Measurements from ENCODE around the gene FAM72B. TPM values are rescaled to one million over a fixed set of nuclear protein-coding genes. Genes with fewer than 3 reads are reported as not detected.
"Not testable (repeated sequence)": the region's sequence is repeated elsewhere in the genome, so short reads cannot be mapped to it uniquely, and the experiment has no call there.

FAM72B gene
- total RNA-seq, 3 donors from 2014 or later, result 2.5 to 6.9 (median 3.4) TPM

DNA sequence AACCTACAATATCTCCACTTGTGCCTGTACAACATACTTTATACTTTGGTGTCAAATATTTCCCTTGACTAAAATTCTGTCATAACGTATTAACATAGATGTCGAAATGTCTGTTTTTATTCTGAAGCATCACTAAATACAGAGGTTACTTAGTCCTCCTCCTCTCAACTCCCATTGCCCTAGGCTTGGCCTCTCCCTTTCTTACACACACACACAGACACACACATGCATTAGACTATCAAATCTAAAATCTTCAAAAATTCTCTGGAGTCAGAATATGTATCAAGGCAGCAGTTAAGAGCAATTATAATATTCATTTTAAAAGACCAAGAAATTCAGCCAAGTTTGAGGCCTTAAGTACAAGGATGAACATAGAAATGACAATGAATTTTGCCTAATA is 7.5 kb downstream of the FAM72B start:
- DNase-seq; H3K4me3 Mint-ChIP-seq; H3K36me3 Mint-ChIP-seq (ENCODE audit: insufficient read depth); H3K9me3 Mint-ChIP-seq; ATAC-seq; H3K4me1 Mint-ChIP-seq (ENCODE audit: low read depth); H3K27me3 Mint-ChIP-seq (ENCODE audit: low read depth): not testable (repeated sequence)

DNA sequence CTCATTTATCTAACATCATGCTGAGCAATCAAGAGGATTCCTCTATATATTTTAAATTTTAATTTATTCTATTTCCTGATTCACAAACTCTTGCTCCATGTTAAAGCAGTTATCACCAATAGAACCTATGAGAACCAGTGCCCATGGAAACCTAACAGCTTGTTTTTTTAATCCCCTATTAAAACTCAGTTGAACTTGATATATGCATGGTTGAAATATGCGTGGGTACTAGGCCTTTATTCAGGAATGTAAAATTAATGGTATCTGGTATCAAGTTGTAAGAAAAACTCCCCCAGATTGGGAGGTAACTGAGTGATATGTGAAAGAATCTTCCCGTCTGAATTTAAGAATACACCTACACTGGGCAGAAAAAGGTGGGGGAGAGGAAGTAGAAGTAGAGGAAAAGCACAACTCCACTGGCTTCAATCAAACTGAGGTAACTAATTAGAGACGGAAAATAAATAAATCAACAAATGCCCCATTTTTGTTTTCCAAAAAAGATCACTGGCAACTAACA is 15.9 kb downstream of the FAM72B start:
- H3K4me3 Mint-ChIP-seq; DNase-seq; H3K4me1 Mint-ChIP-seq (ENCODE audit: low read depth); H3K36me3 Mint-ChIP-seq (ENCODE audit: insufficient read depth); H3K9me3 Mint-ChIP-seq; ATAC-seq; H3K27me3 Mint-ChIP-seq (ENCODE audit: low read depth): not testable (repeated sequence)

DNA sequence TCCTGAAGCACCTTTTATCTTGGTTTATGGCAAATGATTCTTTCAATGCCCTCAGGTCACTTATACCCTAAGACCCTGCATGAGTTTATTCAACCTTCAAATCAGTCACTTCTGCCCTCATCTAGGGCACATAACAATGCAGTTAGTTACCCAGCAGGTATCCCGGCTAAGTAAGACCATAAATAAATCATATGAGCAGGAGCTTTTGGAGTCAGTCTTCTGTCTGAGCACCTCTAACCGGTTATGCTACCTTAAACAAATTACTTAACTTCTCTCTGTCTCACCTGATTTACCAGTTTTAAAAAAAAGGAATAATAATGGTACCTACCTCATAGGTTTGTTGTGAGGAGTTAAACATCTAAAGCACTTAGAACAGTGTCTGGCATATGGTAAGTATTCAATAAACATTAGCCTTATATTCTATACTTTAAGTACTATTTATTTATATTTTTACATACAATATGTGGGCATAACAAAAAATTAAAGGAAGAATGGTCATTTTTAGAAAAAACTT is 16.9 kb downstream of the FAM72B start:
- not testable (repeated sequence) for H3K27me3 Mint-ChIP-seq (ENCODE audit: low read depth); DNase-seq; ATAC-seq; H3K9me3 Mint-ChIP-seq; H3K4me3 Mint-ChIP-seq; H3K36me3 Mint-ChIP-seq (ENCODE audit: insufficient read depth); H3K4me1 Mint-ChIP-seq (ENCODE audit: low read depth)

DNA sequence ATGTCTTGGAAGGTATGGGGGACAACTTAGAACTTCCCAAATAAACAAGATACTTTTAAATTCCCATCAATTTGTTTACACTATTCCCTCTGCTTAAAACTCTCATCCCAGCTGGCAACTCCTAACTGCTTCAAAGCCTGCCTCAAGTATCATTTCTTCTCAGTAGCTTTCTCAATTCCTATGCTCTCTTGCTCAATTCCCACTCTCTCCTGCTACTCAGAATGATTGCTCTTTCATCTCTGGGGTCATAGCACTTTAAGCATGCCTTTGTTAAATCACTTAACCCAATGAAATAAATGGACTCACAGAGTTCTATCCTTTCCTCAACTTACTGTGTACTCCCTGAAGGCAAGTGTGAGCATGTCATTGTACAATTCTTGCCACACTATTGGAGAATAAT is 18.8 kb downstream of the FAM72B start:
- H3K4me1 Mint-ChIP-seq (ENCODE audit: low read depth); DNase-seq; H3K36me3 Mint-ChIP-seq (ENCODE audit: insufficient read depth); H3K4me3 Mint-ChIP-seq; ATAC-seq; H3K27me3 Mint-ChIP-seq (ENCODE audit: low read depth); H3K9me3 Mint-ChIP-seq: not testable (repeated sequence)

DNA sequence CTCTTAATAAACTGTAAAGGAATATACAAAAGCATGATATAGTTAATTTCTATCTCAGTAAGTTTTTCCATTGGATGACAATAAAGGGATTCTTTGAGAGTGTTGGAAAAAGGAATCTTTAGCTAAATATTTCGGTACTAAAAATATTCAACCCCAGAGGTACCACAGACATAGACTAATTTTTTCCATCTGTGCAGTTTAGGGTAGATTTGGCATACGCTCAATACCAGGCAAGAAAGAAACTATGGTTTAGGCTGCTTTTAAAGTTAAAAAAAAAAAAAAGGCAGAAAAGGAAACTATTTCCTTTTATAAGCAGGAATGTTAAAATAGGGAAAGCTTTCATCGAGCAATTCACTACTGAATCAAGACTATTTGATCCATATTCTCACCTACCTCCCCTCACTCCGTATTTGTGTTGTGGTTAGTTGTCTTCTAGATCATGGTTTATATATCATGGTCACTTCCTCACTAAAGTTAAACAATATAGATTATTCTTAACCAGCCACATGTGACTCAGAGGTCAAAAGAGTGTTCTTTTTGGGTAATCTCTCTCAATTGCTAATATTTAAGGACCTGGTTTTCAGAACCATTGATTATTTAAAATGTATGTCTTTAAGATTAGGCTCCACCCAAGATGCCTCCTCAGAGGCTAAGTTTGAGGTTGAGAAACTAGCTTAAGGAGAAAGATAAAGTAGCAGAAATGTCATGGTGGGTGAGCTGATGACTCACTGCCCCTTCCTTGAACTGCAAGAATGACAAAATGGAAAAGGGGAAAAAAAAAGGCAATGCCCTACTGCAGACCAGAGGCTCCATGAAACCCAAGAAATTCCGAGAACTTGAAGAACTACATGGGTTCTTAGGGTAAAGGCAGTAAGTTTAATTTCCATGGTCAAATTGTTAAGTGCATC is 20.0 kb downstream of the FAM72B start:
- peak in 1 of 2 donors; percentile 51 for ATAC-seq
- not testable (repeated sequence) for H3K36me3 Mint-ChIP-seq (ENCODE audit: insufficient read depth); H3K9me3 Mint-ChIP-seq; DNase-seq; H3K27me3 Mint-ChIP-seq (ENCODE audit: low read depth); H3K4me1 Mint-ChIP-seq (ENCODE audit: low read depth); H3K4me3 Mint-ChIP-seq

DNA sequence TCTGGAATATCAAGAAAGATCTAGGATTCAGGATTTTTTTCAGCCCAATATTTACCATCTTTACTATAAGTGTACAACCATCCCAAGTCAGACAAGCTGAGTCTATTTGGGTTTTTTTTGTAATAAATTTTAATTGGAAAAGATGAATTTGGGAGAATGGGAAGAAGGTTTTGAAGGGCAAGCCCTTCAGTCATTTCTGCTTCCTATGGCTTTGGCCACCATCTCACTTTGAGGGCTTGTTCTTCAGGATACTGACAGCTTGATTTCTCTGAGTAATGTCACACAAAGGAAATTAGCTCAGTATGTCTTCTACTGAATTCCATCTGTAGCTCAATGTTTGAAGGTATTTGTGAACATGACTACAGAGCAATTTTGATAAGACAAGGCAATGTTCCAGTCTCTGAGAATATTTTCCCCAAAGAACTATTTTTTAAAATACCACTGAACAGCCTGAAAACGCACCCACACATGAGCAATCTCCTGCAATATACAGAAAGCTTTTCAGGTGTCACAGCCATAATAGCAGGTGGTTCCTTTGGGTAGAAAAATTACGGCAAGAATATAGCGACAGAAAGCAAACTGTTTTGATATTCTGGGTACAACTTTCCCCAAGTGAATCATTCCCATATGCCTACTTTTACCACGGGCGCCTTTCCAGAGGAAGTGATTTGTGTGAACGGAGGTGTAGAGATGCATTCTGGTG is 22.8 kb downstream of the FAM72B start:
- not testable (repeated sequence) for H3K36me3 Mint-ChIP-seq (ENCODE audit: insufficient read depth); H3K9me3 Mint-ChIP-seq; H3K27me3 Mint-ChIP-seq (ENCODE audit: low read depth); H3K4me1 Mint-ChIP-seq (ENCODE audit: low read depth); H3K4me3 Mint-ChIP-seq; DNase-seq; ATAC-seq

DNA sequence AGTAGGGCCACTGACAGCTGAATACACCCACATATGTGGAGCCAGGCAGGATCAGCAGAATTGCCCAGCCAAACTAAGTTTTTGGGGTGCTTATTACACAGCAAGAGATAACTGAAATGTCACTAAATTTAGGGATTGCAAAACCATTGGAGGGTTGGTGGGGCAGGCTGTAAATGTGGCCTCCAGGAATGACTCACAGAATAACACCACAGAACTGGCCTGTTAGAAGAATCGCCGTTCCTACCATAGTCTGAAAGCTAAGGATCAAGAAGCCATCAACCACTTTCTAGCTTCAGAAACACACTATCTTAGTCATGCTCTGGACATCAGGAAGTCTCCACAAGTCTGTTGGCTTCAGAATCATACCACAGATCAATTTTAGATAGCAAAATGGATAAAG is 24.0 kb downstream of the FAM72B start:
- not testable (repeated sequence) for H3K4me3 Mint-ChIP-seq; H3K9me3 Mint-ChIP-seq; H3K4me1 Mint-ChIP-seq (ENCODE audit: low read depth); H3K27me3 Mint-ChIP-seq (ENCODE audit: low read depth); DNase-seq; ATAC-seq; H3K36me3 Mint-ChIP-seq (ENCODE audit: insufficient read depth)

DNA sequence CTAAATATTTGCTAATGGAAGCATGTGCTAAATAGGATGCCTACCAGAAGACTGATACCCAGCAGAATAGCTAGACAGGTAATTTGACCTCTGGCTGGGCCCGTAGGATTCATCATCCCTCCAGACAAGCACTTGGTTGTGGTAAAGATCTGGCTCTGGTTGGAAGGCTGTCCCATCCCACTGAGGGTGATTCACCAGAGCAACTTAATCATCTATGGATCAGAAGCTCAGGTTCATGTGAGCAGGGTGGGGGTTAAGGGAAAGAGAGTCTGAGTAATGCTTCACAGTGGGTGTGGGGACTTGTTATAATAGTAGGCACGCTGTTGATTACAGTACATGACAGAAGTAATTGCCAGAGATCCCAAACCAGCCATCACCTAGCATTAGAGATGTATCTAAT is 26.5 kb downstream of the FAM72B start:
- H3K9me3 Mint-ChIP-seq; DNase-seq; H3K36me3 Mint-ChIP-seq (ENCODE audit: insufficient read depth); H3K4me3 Mint-ChIP-seq; H3K27me3 Mint-ChIP-seq (ENCODE audit: low read depth); H3K4me1 Mint-ChIP-seq (ENCODE audit: low read depth): not testable (repeated sequence)
- ATAC-seq, result peak; percentile 28 to 37

DNA sequence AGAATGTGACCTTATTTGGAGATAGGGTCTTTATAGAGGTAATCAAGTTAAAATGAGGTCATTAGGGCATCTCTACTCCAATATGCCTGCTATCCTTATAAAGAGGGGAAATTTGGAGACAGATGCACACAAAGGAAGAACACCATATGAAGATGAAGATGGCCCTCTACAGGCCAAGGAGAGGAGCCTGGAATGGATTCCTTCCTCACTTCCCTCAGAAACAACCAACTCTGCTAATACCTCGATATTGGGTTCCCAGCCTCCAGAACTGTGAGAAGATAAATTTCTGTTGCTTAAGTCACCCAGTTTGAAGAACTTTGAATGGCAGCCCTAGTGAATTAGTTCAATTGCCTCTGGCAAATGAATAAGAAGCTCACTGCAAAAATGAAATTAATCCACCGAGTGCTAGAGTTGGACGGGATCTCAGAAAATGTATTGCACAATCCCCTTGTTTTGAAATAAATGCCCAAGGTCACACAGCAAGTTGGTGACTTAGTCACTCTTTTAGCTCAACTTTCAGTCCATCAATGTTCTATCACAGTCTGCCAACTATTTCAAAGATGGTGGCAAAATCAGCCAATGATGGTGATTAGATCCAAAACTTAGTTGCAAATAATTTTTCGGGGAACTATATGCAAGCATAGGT is 27.1 kb downstream of the FAM72B start:
- H3K4me3 Mint-ChIP-seq; H3K9me3 Mint-ChIP-seq; DNase-seq; H3K36me3 Mint-ChIP-seq (ENCODE audit: insufficient read depth); H3K27me3 Mint-ChIP-seq (ENCODE audit: low read depth); ATAC-seq; H3K4me1 Mint-ChIP-seq (ENCODE audit: low read depth): not testable (repeated sequence)

DNA sequence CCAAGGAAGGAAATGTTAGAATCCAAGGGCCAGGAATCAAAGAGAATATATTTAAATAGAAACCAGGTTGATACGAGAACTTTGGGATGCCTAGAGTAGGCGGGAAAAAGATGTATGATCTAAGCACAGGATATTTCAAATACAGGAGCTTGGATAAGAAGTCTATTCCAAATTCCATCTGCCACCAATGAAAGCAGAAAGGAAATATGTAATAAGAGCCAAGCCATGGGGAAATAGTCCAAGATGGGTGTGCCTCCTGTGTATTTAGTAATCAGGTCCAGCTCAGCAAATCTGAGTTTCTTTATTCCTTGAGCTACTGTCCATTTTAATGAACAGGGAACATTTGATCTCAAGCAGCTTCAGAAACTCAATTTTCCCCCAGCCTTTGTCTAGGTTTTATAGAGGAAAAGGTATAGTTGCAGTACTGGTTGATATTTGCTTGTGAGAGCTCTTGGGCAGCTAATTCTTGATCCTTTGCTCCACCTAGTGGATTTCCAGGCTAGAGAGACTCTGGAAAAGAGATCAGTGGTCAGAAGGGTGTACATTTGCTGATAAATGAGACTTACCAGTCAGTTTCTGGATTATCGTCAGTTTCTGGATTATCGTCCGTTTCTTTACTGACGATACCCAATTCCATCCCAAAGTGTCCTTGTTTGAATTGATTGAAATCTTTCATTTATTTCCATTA is 28.3 kb downstream of the FAM72B start:
- not testable (repeated sequence) for H3K4me3 Mint-ChIP-seq; H3K27me3 Mint-ChIP-seq (ENCODE audit: low read depth); H3K9me3 Mint-ChIP-seq; DNase-seq; H3K4me1 Mint-ChIP-seq (ENCODE audit: low read depth); ATAC-seq; H3K36me3 Mint-ChIP-seq (ENCODE audit: insufficient read depth)

DNA sequence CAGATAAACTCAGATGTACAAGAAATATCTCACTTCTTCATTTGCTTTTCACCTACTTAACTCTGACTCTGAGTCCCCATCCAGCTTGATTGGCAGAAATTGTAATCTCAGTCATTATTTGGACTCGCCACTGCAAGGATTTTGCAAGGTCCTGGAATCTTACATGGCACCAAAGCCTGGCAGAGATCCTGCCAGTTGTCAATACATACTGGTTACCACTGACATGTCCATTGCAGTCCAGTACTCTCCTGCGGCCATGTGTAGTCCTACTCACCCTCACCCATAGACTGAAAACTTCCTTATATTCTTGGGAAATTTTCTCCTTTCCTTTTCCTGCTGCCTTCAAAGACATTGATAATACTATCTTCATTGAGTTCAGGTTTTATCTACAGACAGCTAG is 29.3 kb downstream of the FAM72B start:
- H3K9me3 Mint-ChIP-seq; H3K36me3 Mint-ChIP-seq (ENCODE audit: insufficient read depth); H3K27me3 Mint-ChIP-seq (ENCODE audit: low read depth); H3K4me1 Mint-ChIP-seq (ENCODE audit: low read depth); H3K4me3 Mint-ChIP-seq; DNase-seq; ATAC-seq: not testable (repeated sequence)

DNA sequence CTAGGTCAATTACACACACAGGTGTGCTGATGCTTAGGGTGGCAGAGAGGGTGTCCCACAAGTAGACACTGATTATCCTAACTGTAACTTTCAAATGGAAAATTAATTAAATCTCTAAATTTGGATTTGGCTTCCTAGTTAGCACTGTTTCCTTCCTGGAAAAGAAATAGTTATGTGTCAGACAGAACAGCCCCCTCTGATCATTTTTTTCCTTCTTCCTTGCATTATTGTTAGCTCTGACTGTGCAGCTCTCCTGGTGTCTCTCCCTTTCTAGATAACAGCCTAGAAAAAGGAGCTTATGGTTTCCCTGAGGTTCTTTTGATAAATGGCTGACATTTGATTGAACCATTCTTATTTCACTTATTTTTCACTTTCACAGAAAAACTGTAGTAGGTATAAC is 31.4 kb downstream of the FAM72B start:
- not testable (repeated sequence) for ATAC-seq; H3K9me3 Mint-ChIP-seq; H3K4me3 Mint-ChIP-seq; H3K36me3 Mint-ChIP-seq (ENCODE audit: insufficient read depth); DNase-seq; H3K27me3 Mint-ChIP-seq (ENCODE audit: low read depth); H3K4me1 Mint-ChIP-seq (ENCODE audit: low read depth)

DNA sequence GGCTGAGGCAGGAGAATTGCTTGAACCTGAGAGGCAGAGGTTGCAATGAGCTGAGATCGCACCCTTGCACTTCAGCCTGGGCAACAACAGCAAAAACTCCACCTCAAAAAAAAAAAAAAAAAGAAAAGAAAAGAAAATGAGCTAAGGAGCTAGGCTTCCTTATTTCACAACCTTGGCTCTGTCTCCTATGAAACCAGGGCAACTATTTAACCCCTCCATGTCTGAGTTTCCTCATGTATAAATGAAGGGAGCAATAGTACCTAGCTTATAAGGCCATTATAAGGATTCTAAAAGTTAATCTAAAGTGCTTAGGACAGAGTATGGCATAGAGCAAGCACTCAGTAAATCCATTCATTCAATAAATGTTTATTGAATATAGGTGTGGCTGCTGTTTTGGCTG is 32.8 kb downstream of the FAM72B start:
- H3K27me3 Mint-ChIP-seq (ENCODE audit: low read depth); H3K4me3 Mint-ChIP-seq: not testable (repeated sequence)

More for the DNA sequence above, 32.8 kb downstream of the FAM72B start:
- H3K36me3 Mint-ChIP-seq (ENCODE audit: insufficient read depth); H3K4me1 Mint-ChIP-seq (ENCODE audit: low read depth); H3K9me3 Mint-ChIP-seq; ATAC-seq; DNase-seq: not testable (repeated sequence)

Data from activated T-cell treated with anti-CD3 and anti-CD28 coated beads, Interleukin-2, amount 50 U/mL, for 4 hours (primary cell).